GM19025 (cell line): ENCODE results near the gene IRAK1BP1.
"Not testable (repeated sequence)": the region's sequence is repeated elsewhere in the genome, so short reads cannot be mapped to it uniquely, and the experiment has no call there.

ENCODE experiments used
- ATAC-seq: cut with Tn5 transposase; IDR thresholded peaks from one replicate; pipeline ENCODE4 v1.9.1; 2021; ENCODE audit warnings: mild to moderate bottlenecking, low read depth, moderate library complexity; ENCODE audit not compliant: unreplicated experiment

The IRAK1BP1 gene

GRCh38 chr6:78875505-78875904, 8.2 kb downstream of the IRAK1BP1 start:
- no peak for ATAC-seq

DNA sequence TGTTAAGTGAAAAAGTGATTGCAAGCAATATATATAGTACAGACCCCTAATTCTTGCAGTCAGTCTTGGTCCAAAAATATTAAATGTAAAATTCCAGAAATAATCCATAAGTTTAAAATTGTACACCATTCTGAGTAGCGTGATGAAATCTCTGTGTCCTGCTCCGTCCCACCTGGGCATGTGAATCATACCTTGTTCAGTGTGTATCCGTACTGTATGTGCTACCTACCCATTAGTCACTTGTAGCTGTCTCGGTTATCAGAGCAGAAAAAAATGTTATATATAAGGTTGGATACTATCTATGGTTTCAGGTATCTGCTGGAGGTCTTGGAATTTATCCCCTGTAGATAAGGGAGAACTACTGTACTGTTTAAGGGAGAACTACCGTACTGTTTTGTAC, 16.3 kb downstream of the IRAK1BP1 start:
- no peak for ATAC-seq

- ATAC-seq, result not testable (repeated sequence)
Observed at GRCh38 chr6:78889901-78890300, 22.6 kb downstream of the IRAK1BP1 start.

- no peak for ATAC-seq
Observed at GRCh38 chr6:78896227-78896626, 28.9 kb downstream of the IRAK1BP1 start.

DNA sequence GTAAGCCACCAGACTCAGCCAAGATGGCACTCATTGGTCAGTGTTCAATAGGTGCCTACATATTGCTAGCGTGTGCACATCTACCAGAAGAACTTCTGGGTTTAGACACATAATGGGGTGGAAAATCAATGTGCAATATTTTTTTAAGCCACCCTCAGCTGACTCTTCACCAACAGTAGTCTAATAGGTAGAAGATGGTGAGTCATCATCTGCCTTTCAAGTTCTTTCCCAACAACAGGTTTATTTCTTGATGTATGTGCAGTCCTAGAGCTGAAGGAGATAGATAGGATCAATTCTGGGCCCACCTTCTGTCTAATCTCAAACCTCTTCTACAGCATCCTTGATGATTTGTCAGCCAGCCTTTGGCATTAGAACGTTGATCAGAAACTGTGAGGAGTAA, 41.3 kb downstream of the IRAK1BP1 start:
- ATAC-seq, result no peak

DNA sequence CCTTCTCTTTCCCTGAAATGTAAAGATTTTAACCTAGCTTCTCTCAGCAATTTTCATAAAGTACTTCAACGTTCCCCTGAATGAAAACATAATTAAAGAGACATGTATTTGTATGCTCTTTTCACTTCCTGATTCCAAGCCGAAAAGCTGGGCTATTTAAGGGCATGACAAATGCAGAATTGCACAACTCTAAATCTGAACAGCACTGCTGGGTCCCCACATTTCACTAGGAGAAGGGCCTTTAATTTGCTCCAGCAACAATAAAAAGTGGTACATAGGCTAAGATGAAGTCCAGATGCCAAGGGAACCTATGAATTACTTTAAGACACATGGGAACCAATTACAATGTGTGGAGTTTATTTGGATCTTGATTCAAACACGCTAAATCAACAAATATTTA, 42.0 kb downstream of the IRAK1BP1 start:
- no peak for ATAC-seq

DNA sequence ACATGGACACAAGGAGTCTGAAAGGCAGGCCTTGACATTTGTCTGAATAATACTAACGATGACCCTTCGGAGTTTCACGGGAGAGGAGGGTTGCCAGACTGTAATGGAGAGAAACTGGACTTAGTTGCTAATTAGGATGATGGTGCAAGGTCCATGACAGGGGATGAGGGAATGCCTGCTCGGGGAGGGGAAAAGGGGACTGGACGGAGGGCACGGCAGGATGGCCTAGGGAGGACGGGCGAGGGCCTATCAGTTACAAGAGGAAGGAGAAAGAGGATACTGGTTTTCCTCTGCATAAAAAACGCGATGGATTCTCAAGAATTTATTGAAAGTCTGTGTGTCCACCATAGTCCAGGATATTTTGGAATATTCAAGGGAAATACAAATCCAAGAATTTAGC, 42.7 kb downstream of the IRAK1BP1 start:
- no peak for ATAC-seq

DNA sequence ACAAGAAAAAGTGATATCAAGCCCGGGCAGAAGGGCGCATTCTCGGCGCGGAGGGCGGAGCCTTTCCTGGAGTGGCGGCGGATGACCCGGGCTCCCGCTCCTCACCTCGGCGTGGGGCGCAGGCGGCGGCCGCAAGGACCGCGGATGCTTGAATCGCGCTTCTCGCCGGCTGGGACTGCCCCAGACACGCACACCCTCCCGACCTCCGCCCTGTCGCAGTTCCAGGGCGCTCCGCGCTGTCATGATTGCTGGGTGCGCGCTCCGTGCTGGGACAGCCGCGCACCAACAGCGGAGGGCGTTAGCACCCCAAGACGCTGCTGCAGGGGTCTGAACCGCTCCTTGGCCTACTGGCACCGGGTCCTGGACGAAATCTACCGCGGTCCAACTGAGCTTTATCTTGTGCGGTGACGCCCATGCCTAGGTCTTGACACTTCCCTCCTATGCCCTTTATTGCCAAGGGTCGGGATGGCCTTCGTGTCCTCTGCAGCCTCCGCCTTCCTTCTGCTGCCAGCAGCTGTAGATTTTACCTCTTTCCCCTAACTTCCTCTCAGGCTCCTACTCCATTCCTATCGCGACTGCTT, 43.3 kb downstream of the IRAK1BP1 start:
- ATAC-seq, result peak; percentile 50

DNA sequence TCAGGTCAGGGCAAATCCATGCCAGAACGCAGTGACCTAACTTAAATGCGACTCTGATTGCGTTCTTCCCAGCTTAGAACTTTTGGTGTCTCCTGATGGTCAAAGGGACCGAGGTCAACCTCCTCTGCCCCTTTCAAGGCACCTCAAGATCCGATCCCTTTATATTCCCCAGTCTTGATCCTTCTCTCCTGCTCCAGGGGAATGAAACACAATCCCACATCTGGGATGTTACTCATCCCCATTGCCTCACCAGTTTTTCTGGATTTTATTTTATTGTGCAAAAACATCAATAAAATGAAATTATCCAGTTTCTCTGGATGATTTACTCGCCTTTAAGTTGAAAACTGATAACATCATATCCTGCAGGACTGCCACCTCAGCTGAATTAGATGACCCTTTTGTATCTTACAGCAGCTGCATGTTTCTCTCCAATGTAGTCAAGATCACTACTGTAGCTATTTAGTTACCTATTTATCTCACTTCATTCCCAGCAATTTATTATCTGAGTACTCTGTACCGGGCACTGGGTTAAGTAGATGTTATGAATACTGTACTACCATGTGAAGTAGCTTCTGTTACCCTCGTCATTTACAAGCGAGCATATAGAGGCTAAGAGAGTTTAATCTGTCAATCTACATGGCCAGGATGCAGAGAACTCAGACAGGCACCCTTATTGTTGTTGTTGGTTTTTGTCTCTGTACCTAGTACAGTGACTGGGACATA, 44.0 kb downstream of the IRAK1BP1 start:
- ATAC-seq, result no peak

- no peak for ATAC-seq
Observed at GRCh38 chr6:78916411-78916810, 49.1 kb downstream of the IRAK1BP1 start.

DNA sequence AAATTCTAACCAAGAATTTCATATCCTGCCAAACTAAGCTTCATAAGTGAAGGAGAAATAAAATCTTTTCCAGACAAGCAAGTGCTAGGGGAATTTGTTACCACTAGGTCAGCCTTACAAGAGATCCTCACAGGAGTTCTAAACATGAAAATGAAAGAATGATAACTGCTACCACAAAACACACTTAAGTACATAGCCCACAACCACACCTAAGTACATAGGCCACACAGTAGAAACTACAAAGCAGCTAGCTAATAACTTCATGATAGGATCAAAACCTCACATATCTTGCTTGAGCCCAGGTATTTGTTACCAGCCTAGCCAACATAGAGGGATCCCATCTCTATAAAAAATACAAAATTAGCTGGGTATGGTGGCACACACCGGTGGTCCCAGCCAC, 50.4 kb downstream of the IRAK1BP1 start:
- ATAC-seq, result no peak

GRCh38 chr6:78921168-78921567, 53.8 kb downstream of the IRAK1BP1 start:
- not testable (repeated sequence) for ATAC-seq

GRCh38 chr6:78925317-78925716, 58.0 kb downstream of the IRAK1BP1 start:
- ATAC-seq, result no peak

- ATAC-seq, result no peak
Observed at GRCh38 chr6:78935553-78935952, 68.2 kb downstream of the IRAK1BP1 start.

GRCh38 chr6:78936515-78936914, 69.2 kb downstream of the IRAK1BP1 start:
- ATAC-seq, result no peak

GRCh38 chr6:78942446-78942845, 75.1 kb downstream of the IRAK1BP1 start:
- ATAC-seq, result no peak

GRCh38 chr6:78947529-78947928, 80.2 kb downstream of the IRAK1BP1 start:
- no peak for ATAC-seq

GRCh38 chr6:78947962-78948361, 80.6 kb downstream of the IRAK1BP1 start:
- ATAC-seq, result no peak

GRCh38 chr6:78948785-78949184, 81.4 kb downstream of the IRAK1BP1 start:
- ATAC-seq, result no peak

DNA sequence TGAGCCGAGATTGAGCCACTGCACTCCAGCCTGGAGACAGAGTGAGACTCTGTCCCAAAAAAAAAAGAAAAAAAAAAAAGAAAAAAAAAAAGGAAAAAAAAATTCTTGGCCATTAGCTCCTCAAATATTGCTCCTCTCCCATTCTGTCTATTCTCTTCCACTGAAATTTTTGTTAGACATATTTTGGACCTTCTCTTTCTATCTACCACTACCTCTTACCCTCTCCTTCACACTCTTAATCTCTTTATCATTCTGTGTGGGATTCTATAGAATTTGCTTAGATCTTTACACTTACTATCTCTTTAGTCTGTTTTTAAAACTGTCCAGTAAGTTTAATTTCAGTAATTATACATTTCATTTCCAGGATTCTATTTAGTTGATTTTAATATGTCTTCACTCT, 85.0 kb downstream of the IRAK1BP1 start:
- no peak for ATAC-seq
